K562 (cell line): ENCODE results near the gene KDM2B. TPM values are rescaled to one million over a fixed set of nuclear protein-coding genes. Genes with fewer than 3 reads are reported as not detected.

Source experiments
- AFF4 ChIP-seq: sonication (generic); formaldehyde crosslinking; IDR thresholded peaks from 2 replicates; pipeline ENCODE4 v1.8.0; 2023; ENCODE audit warnings: mild to moderate bottlenecking, missing genetic modification reagents
- CBX5 ChIP-seq: IDR thresholded peaks from 2 replicates; pipeline ENCODE4 v1.6.1; 2014; ENCODE audit warnings: low read depth, borderline replicate concordance
- CSDE1 ChIP-seq, 2 experiments: fragments of 450-650 bp; IDR thresholded peaks; 2 replicates each; pipeline ENCODE4 v1.6.1; 2016; ENCODE audit warnings: mild to moderate bottlenecking in 1 of 2
- E2F6 ChIP-seq, 2 experiments: IDR thresholded peaks; 2 replicates each; pipeline ENCODE4 v1.6.1; 2011; ENCODE audit warnings: borderline replicate concordance in 1 of 2, control low read depth in 1 of 2, low read depth in 1 of 2, low read length in 1 of 2, mild to moderate bottlenecking in 1 of 2, mixed read lengths in 1 of 2, moderate library complexity in 1 of 2; ENCODE audit not compliant: insufficient read depth in 1 of 2, insufficient read length in 1 of 2, poor library complexity in 1 of 2, severe bottlenecking in 1 of 2; ENCODE audit errors: extremely low read depth in 1 of 2
- HNRNPL ChIP-seq: fragments of 200-400 bp; formaldehyde crosslinking; IDR thresholded peaks from 2 replicates; pipeline ENCODE4 v1.6.1; 2017; ENCODE audit warnings: low read depth, mild to moderate bottlenecking, low read length
- MAZ ChIP-seq, 2 experiments: fragments of 450-650 bp in 1 of 2; sonication (generic) in 1 of 2; formaldehyde crosslinking; IDR thresholded peaks in 1 of 2; conservative IDR thresholded peaks in 1 of 2; 2 replicates each; pipeline versions ENCODE4 v1.4.0 to v1.5.0; 2020; ENCODE audit warnings: mild to moderate bottlenecking in 1 of 2, missing genetic modification reagents in 1 of 2
- POLR2G ChIP-seq: fragments of 200-400 bp; formaldehyde crosslinking; IDR thresholded peaks from 2 replicates; pipeline ENCODE4 v1.6.1; 2017; ENCODE audit warnings: low read depth, mild to moderate bottlenecking, antibody characterized with exemption, low read length, moderate library complexity
- RBM14 ChIP-seq: fragments of 200-400 bp; formaldehyde crosslinking; IDR thresholded peaks from 2 replicates; pipeline ENCODE4 v1.6.1; 2018; ENCODE audit warnings: low read depth, mild to moderate bottlenecking, low read length, moderate library complexity, borderline replicate concordance; ENCODE audit not compliant: insufficient read depth
- ZBTB1 ChIP-seq: sonication (generic); formaldehyde crosslinking; IDR thresholded peaks from 2 replicates; pipeline ENCODE4 v1.8.1; 2023; ENCODE audit warnings: missing genetic modification reagents, low read depth, mild to moderate bottlenecking, borderline replicate concordance
- ZNF134 ChIP-seq: fragments of 250-450 bp; sonication (Bioruptor Pico); conservative IDR thresholded peaks from 2 replicates; pipeline ENCODE4 v1.4.0; 2020
- ZNF561 ChIP-seq: fragments of 450-650 bp; formaldehyde crosslinking; conservative IDR thresholded peaks from 2 replicates; pipeline ENCODE4 v1.4.0; 2020; ENCODE audit warnings: mild to moderate bottlenecking, moderate library complexity
- polyA plus RNA-seq, 8 experiments: library from polyadenylated mRNA; depleted of rRNA in 4 of 8; stranded (reverse) in 5 of 8; unstranded in 3 of 8; fragments of >200 nt; fragmentation: Nextera tagmentation in 2 of 8; fragmentation: Illumina TruSeq in 1 of 8; extraction: Ambion mirVana in 2 of 8; extraction: Trizol in 1 of 8; gene quantifications; 2 replicates each; pipeline versions ENCODE4 v1.2.1 to v1.2.3, GENCODE V29; 2011 to 2014; ENCODE audit warnings: inconsistent platforms in 1 of 8, missing spikeins in 1 of 8
- total RNA-seq, 7 experiments: library from RNA; depleted of rRNA in 6 of 7; stranded (reverse); fragments of >200 nt in 6 of 7; fragmentation: Illumina TruSeq in 2 of 7; extraction: Trizol in 2 of 7; gene quantifications; 2 replicates each; pipeline versions ENCODE4 v1.2.1 to v1.2.3, GENCODE V29; 2011 to 2021; ENCODE audit warnings: low replicate concordance in 1 of 7
- TF ChIP-seq, protein P1 (sequence below): sonication (generic); formaldehyde crosslinking; IDR thresholded peaks from 2 replicates; pipeline ENCODE4 v1.8.0; 2022; ENCODE audit warnings: mild to moderate bottlenecking, missing genetic modification reagents
- TF ChIP-seq, protein P2 (sequence below): fragments of 200-800 bp; sonication (Bioruptor generic); IDR thresholded peaks from 2 replicates; pipeline ENCODE4 v1.6.1; 2017; ENCODE audit warnings: missing genetic modification characterization, missing compliant biosample characterization

Gene KDM2B
- total and polyA plus RNA-seq, 9 of the 15 experiments (the other 6 are each of a cell fraction or from before 2014, with no cell fraction given): 7.4 to 50.5 (median 22.5) TPM

DNA sequence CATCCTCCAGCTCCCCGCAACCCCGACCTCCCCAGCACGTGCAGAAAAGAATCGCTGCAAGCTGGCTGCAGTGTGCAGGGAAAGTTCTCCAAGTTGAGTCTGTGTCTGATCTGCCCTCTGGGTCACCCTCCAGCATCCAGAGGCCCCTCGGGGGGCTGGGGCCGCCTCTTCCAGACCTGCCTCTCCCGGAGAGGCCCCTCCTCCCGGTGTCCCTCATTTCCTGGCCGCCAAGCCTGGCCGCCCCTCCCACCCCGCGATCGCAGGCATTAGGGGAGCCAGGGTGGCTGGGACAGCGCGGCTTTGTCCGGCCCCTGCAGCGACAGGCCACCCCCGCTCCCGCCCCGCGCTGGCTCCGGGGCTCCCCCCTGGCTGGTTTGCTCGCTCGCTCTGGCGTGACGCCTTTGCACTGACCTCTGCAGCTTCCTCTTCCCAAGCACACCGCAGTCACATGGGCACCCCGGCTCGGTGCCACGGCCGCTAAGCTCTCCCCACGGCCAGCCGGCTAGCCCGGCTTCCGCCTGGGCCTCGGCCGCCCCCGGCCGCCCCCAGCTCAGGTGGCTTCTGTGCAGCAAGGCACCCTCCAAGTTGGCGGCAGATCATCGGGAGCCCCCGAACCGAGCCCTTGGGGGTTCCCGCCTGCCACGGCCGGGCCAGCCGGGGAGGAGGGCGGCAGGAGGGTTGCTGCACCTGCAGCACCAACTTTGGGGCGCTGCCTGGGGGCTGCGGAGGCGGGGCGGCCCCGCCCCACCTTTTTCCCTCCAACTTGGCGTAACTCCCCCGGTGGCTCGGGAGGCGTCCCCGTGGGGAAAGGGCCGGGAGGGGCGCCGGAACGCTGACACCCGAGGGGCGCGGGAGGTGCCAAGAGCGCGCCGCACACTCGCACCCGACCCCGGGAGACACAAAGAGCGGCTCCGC, 43.7 kb downstream of the KDM2B start (continued):
- TF ChIP-seq CBX5: no peak
- TF ChIP-seq, protein P1, sequence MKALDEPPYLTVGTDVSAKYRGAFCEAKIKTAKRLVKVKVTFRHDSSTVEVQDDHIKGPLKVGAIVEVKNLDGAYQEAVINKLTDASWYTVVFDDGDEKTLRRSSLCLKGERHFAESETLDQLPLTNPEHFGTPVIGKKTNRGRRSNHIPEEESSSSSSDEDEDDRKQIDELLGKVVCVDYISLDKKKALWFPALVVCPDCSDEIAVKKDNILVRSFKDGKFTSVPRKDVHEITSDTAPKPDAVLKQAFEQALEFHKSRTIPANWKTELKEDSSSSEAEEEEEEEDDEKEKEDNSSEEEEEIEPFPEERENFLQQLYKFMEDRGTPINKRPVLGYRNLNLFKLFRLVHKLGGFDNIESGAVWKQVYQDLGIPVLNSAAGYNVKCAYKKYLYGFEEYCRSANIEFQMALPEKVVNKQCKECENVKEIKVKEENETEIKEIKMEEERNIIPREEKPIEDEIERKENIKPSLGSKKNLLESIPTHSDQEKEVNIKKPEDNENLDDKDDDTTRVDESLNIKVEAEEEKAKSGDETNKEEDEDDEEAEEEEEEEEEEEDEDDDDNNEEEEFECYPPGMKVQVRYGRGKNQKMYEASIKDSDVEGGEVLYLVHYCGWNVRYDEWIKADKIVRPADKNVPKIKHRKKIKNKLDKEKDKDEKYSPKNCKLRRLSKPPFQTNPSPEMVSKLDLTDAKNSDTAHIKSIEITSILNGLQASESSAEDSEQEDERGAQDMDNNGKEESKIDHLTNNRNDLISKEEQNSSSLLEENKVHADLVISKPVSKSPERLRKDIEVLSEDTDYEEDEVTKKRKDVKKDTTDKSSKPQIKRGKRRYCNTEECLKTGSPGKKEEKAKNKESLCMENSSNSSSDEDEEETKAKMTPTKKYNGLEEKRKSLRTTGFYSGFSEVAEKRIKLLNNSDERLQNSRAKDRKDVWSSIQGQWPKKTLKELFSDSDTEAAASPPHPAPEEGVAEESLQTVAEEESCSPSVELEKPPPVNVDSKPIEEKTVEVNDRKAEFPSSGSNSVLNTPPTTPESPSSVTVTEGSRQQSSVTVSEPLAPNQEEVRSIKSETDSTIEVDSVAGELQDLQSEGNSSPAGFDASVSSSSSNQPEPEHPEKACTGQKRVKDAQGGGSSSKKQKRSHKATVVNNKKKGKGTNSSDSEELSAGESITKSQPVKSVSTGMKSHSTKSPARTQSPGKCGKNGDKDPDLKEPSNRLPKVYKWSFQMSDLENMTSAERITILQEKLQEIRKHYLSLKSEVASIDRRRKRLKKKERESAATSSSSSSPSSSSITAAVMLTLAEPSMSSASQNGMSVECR (CRISPR knock-in tag): 0 out of 2 replicates have a peak, but pooled peaks have one; percentile 28
- TF ChIP-seq ZBTB1 (CRISPR knock-in tag): 0 out of 2 replicates have a peak, but pooled peaks have one; percentile 30
- 0 out of 2 replicates have a peak, but pooled peaks have one; percentile 48 for TF ChIP-seq AFF4
- TF ChIP-seq HNRNPL: 0 out of 2 replicates have a peak, but pooled peaks have one; percentile 19
- no peak for TF ChIP-seq ZNF134 (CRISPR knock-in tag)
- no peak for TF ChIP-seq RBM14
- peak in 1 of 2 experiments; percentile 45; a peak in 1 of 4 replicates for TF ChIP-seq MAZ (CRISPR knock-in tag; conservative IDR thresholded peaks at IDR 0.05 in 1 of 2, IDR thresholded peaks at IDR 0.05 in 1 of 2)
- TF ChIP-seq E2F6 (IDR thresholded peaks at IDR 0.05; ENCODE audit: borderline replicate concordance in 1 of 2, extremely low read depth in 1 of 2, insufficient read depth in 1 of 2, insufficient read length in 1 of 2, low read depth in 1 of 2, low read length in 1 of 2, poor library complexity in 1 of 2, severe bottlenecking in 1 of 2): peak; percentile 39 to 63
- no peak for TF ChIP-seq CSDE1 (IDR thresholded peaks at IDR 0.05)
- peak; percentile 53 for TF ChIP-seq POLR2G
- TF ChIP-seq, protein P2, sequence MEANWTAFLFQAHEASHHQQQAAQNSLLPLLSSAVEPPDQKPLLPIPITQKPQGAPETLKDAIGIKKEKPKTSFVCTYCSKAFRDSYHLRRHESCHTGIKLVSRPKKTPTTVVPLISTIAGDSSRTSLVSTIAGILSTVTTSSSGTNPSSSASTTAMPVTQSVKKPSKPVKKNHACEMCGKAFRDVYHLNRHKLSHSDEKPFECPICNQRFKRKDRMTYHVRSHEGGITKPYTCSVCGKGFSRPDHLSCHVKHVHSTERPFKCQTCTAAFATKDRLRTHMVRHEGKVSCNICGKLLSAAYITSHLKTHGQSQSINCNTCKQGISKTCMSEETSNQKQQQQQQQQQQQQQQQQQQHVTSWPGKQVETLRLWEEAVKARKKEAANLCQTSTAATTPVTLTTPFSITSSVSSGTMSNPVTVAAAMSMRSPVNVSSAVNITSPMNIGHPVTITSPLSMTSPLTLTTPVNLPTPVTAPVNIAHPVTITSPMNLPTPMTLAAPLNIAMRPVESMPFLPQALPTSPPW: peak; percentile 77
- TF ChIP-seq ZNF561 (CRISPR knock-in tag): no peak
